ENCODE data around the gene NISCH. TPM values are rescaled to one million over a fixed set of nuclear protein-coding genes. Genes with fewer than 3 reads are reported as not detected.

NISCH gene
- total RNA-seq, 1 experiment from 2014 or later: 48.6 TPM

DNA sequence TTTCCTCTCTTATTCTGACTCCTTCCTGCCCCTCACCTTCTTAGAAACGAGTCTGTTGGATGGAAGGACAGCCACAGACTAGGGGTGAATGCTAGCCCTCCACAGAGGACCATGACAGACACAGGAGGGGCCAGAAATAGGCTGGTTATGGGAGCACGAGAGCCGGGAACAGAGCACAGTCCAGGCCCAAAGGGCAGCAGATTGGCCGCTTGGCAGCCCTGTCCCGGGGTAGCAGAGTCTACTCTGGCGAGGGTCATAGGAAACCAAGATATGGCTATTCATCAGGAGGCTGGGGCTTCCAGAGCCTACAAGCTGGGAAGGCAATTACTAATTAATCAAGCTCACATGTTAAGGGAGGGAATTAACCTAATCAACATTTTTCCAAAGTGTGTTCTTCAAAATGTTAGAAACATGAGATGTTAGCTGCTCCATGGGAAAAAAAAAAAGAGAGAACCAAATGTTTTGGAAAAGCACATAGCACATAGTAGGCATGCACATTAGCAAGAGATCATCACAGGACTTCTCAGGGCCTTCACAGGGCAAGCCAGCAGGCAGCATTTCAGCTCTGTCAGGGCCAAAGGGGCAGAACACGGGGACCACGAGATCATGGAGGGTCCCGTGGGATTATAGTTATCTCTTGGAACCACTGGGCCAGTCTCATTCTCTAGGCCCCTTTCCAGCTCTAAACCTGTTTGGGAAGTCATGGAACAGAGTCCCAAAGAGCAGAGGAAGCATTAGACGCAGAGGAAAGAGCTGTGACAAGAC lies 23.8 kb upstream of the NISCH start:
- BruUV-seq (replicated peaks): no TSS peak
- intact Hi-C loops (cut with micrococcal nuclease; ENCODE audit: unreplicated experiment): no loop called here
- Histone ChIP-seq H3K36me3 (ENCODE audit: insufficient read depth, low read length, poor library complexity, severe bottlenecking) (no peaks in the 10 kb centered on the region), H3K4me1 (ENCODE audit: insufficient read depth, low read length, poor library complexity, severe bottlenecking) (no peaks in the 10 kb centered on the region), H3K4me3 (ENCODE audit: low read depth, low read length, poor library complexity, severe bottlenecking) (no peak overlapping the region), H3K27ac (ENCODE audit: low read depth, low read length, poor library complexity, severe bottlenecking) (no peak overlapping the region), H3K9me3 (ENCODE audit: low read depth, low read length, poor library complexity, severe bottlenecking) (no peaks in the 10 kb centered on the region), H3K27me3 (replicated peaks; ENCODE audit: insufficient read depth, low read depth, low read length, poor library complexity) (no peaks in the 10 kb centered on the region)
- TF ChIP-seq, protein P1, sequence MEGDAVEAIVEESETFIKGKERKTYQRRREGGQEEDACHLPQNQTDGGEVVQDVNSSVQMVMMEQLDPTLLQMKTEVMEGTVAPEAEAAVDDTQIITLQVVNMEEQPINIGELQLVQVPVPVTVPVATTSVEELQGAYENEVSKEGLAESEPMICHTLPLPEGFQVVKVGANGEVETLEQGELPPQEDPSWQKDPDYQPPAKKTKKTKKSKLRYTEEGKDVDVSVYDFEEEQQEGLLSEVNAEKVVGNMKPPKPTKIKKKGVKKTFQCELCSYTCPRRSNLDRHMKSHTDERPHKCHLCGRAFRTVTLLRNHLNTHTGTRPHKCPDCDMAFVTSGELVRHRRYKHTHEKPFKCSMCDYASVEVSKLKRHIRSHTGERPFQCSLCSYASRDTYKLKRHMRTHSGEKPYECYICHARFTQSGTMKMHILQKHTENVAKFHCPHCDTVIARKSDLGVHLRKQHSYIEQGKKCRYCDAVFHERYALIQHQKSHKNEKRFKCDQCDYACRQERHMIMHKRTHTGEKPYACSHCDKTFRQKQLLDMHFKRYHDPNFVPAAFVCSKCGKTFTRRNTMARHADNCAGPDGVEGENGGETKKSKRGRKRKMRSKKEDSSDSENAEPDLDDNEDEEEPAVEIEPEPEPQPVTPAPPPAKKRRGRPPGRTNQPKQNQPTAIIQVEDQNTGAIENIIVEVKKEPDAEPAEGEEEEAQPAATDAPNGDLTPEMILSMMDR (conservative IDR thresholded peaks at IDR 0.05; ENCODE audit: low read depth, low read length): no peak
- TF ChIP-seq EZH2 (IDR thresholded peaks at IDR 0.05; ENCODE audit: borderline replicate concordance, low read depth, low read length, poor library complexity, severe bottlenecking): no peak
- DNase-seq (ENCODE audit: low spot score): no peak
- POLR2A ChIA-PET (ENCODE audit: low non-redundant PET): no interaction called here
- CTCF ChIA-PET: no interaction called here

- no peak for TF ChIP-seq EZH2 (IDR thresholded peaks at IDR 0.05; ENCODE audit: borderline replicate concordance, low read depth, low read length, poor library complexity, severe bottlenecking)
- TF ChIP-seq, protein P1 (conservative IDR thresholded peaks at IDR 0.05; ENCODE audit: low read depth, low read length): no peak
- no TSS peak for BruUV-seq (replicated peaks)
- Histone ChIP-seq H3K4me3 (ENCODE audit: low read depth, low read length, poor library complexity, severe bottlenecking) (no peak overlapping the region), H3K36me3 (ENCODE audit: insufficient read depth, low read length, poor library complexity, severe bottlenecking) (no peaks in the 10 kb centered on the region), H3K9me3 (ENCODE audit: low read depth, low read length, poor library complexity, severe bottlenecking) (no peaks in the 10 kb centered on the region), H3K27me3 (replicated peaks; ENCODE audit: insufficient read depth, low read depth, low read length, poor library complexity) (no peaks in the 10 kb centered on the region), H3K27ac (ENCODE audit: low read depth, low read length, poor library complexity, severe bottlenecking) (no peak overlapping the region), H3K4me1 (ENCODE audit: insufficient read depth, low read length, poor library complexity, severe bottlenecking) (no peaks in the 10 kb centered on the region)
- no peak for DNase-seq (ENCODE audit: low spot score)
- POLR2A ChIA-PET (ENCODE audit: low non-redundant PET): no interaction called here
- CTCF ChIA-PET: no interaction called here
- intact Hi-C loops (cut with micrococcal nuclease; ENCODE audit: unreplicated experiment): no loop called here
These were observed 23.2 kb upstream of the NISCH start for GRCh38 chr3:52432225-52432624.

DNA sequence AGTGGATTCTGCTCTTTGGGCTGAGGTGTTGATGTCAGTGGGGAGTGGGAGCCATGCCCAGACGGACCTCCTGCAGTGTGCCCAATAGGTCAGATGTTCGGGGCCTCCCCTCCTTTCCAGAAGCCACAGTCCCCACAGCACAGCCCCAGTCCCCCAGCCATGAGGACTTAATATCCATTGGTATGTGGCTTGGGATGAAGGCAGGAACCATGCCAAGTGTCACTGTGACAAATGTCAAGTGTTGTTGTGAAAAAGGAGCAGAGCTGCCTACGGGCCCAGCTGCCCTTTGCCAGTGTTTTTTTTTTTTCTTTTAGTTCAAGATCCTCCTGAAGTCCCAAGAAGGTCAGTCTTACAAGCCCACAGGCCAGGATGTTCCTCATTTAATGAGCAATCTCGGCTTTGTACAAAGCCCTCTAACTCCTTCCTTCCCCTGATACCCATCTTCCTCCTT lies 22.7 kb upstream of the NISCH start:
- ChIA-PET CTCF (no interaction called here), POLR2A (ENCODE audit: low non-redundant PET) (interaction anchor here (0.6 to 0.7 kb wide), 2 partner anchors 23 to 459 kb away, joined by 3 to 6 read pairs; no protein-coding TSS in a partner anchor)
- no peaks in the 10 kb centered on the region for H3K9me3 ChIP-seq (ENCODE audit: low read depth, low read length, poor library complexity, severe bottlenecking)
- no peak for DNase-seq (ENCODE audit: low spot score)
- no peak overlapping the region for H3K4me3 ChIP-seq (ENCODE audit: low read depth, low read length, poor library complexity, severe bottlenecking)
- intact Hi-C loops (cut with micrococcal nuclease; ENCODE audit: unreplicated experiment): no loop called here
- no peak for TF ChIP-seq EZH2 (IDR thresholded peaks at IDR 0.05; ENCODE audit: borderline replicate concordance, low read depth, low read length, poor library complexity, severe bottlenecking)
- TF ChIP-seq, protein P1 (conservative IDR thresholded peaks at IDR 0.05; ENCODE audit: low read depth, low read length): no peak
- no TSS peak for BruUV-seq (replicated peaks)
- H3K36me3 ChIP-seq (ENCODE audit: insufficient read depth, low read length, poor library complexity, severe bottlenecking): no peaks in the 10 kb centered on the region
- no peaks in the 10 kb centered on the region for H3K4me1 ChIP-seq (ENCODE audit: insufficient read depth, low read length, poor library complexity, severe bottlenecking)
- no peak overlapping the region for H3K27ac ChIP-seq (ENCODE audit: low read depth, low read length, poor library complexity, severe bottlenecking)
- H3K27me3 ChIP-seq (replicated peaks; ENCODE audit: insufficient read depth, low read depth, low read length, poor library complexity): no peaks in the 10 kb centered on the region
